Superior temporal gyrus (tissue), 1 donor: ENCODE data around the gene ZBTB20.
A peak's percentile ranks its signal among the peaks of the same experiment; 100 is the strongest.

Experiments used
- DNase-seq: peaks from one replicate; pipeline ENCODE4 v3.0.0-alpha.2; 2016; ENCODE audit errors: extremely low spot score

The ZBTB20 gene

GRCh38 chr3:114449271-114450007, 697.6 kb downstream of the ZBTB20 start:
- peak; percentile 74 for DNase-seq

GRCh38 chr3:114447950-114448479, 699.1 kb downstream of the ZBTB20 start:
- DNase-seq = no peak

GRCh38 chr3:114447545-114447944, 699.5 kb downstream of the ZBTB20 start:
- peak; percentile 75 for DNase-seq

DNA sequence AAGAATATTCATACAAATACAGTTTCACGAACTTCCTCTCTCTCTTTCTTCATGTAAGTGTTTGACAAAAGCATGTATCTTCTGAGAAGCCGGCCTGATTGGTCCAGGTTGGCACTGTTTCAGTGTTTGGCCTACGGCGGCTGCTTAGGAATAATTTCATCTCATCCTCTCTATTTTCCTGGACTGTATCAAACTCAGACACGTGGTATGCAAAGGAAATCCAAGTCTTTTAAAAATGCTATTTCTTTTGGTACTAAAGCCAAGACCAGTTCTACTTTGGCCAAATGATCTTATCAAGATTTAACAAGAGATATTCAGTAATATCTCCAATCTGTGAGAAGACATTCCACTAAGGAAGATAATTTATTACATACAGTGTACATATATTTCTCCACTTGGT, 700.5 kb downstream of the ZBTB20 start:
- DNase-seq = peak; percentile 72

DNA sequence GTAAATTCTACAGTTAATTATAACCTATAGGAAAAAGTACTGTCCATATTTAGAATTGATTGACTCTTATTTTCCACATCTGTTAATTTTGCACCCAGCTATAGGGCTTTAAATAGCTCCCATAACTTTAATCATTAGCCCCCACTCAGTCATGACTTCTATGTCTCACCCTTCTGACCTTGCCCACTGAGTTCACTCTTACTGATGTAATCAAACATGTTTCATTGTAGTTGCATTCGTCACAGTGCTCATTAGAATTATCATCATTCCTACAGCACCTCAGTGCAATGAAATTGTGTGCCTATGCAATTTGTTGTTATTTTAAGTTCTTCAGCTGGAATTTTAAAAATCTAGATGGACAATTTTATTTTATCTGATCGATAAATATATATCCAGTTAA, 701.9 kb downstream of the ZBTB20 start:
- no peak for DNase-seq

DNA sequence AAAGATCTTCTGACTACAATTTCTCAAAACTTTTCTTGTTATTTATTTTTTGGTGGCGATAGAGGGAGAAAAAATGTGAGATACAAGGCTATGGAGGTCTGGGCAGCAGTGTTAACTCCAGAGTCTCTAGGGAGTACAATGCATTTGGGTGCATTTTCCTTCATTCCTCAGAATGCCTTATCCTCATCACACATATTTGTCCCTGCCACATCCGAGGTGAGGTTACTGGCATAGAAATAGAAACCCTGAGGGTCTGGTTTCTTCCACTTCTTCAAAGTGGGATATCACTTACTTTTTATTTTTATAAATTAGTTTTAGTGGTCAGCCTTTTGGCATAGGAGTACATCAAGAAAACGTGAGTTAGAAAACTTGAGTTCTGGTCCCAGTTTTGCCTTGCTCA, 702.9 kb downstream of the ZBTB20 start:
- no peak for DNase-seq

- peak; percentile 34 for DNase-seq
Measured at GRCh38 chr3:114442246-114442645, 704.8 kb downstream of the ZBTB20 start.

DNA sequence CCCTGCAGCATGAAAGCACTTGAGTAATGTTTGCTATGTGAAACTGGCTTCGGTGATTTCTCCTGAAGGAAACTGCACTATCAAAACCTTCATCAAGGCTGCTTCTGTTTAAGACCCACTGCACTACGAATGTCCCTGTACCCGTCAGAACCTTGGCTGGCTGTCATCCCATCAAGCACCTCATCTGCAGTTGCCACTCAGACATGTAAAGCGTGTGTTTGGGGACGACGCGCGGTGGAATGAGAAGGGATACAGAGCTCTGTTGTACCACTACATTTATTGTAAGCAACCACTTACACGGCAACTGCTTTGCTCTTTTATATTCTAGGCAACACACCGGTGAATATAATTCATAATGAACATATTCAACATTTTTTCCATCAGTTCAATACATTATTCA, 705.7 kb downstream of the ZBTB20 start:
- DNase-seq = peak; percentile 64

DNA sequence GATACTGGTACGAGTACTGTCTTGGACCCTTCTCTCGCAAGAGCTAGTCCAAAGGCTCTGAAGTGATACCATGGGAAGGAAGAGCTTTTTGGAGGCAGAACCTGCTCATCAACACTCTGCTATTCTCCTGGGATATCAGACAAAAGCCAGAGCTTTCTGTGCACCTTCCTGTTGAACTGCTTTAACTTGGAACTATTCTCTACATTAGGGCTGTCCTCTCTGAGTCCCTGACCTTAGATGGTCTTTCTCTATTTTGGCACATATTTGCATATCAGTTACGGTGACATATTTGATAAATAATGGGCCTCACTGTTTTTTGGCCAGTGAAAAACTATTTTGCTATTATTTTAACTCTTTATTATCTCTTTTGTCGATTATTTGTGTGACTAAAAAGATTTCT, 706.4 kb downstream of the ZBTB20 start:
- no peak for DNase-seq

DNA sequence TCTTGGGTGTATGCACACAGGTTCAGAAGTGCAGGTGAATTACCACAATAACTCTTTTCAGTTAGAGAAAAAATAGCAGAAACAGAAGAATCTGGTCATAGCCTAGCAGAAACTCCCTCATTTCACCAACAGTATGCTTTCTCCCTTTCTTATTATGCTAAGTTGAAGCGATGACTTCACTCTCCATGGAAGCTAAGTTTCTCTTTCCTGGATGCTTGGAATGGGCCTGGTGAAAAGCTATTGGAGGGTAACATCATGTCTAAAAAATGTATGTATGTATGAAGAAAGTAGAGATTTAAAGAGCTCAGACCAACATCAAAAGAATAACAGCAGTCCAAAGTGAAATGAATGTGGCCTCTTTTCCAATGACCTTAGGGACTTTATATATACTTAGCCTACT, 707.8 kb downstream of the ZBTB20 start:
- no peak for DNase-seq

DNA sequence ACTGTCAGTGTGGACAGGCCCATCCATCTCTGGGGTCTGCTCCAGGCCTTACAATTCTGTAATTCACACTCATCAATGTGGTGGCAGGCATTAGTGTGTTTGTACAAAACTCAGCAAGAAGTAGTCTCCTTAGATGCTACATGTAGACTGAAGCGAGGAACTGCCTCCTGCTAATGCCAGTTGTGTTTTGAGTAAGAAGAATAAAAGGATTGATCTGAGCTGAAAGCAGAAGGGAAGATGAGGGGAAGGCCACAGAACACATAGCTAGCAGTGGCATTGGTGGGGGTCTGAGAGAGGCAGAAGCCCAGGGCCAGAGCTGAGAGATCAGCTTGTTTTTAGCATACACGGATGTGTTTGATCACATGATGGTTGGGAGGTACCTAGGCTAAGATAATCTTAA, 709.2 kb downstream of the ZBTB20 start:
- no peak for DNase-seq

DNA sequence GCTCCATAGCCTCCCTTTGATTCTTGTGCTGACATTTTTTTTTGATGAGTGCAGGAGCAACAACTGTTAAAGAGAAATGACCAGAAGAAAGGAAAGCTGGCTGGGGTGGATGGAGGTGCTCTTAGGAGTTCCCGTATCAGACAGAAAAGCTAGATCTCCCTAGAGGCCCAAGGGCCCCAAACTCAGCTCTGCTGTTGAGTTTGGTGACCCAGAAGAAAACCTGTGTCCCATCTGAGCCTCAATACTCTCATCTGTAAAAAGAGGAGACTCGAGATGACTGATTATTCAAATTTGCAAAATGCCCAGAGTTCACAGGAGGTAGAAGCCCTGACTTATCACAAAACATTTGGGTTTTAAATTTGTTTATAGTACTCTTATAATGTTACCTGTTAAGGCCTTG, 710.9 kb downstream of the ZBTB20 start:
- no peak for DNase-seq

GRCh38 chr3:114435386-114436115, 711.5 kb downstream of the ZBTB20 start:
- no peak for DNase-seq

GRCh38 chr3:114432310-114432709, 714.8 kb downstream of the ZBTB20 start:
- no peak for DNase-seq

DNA sequence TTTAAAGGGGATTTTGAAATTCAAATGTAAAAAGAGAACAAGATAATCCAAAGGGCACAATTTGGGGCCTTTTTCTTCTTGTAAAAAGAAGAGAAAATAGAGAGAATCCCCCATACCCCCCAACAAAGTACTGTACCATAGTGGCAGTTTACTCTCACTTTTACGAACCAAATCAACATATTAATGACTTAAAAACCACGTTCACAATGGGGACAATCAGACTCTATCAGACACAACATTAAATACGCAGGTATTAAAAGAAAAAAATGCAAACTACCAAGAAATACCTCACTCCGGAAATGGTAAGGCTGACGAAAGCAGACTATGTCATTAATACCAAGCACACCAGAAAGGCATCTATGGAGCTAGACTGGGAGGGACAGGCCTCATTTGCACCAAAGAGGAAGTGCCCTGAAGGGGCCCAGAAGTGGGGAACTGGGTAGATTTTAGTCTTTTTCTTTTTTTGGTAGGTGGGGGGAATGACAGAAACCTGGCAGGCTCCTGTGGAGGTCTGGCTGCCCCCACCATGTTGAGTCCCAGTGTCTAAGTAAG, 719.0 kb downstream of the ZBTB20 start:
- DNase-seq = no peak

DNA sequence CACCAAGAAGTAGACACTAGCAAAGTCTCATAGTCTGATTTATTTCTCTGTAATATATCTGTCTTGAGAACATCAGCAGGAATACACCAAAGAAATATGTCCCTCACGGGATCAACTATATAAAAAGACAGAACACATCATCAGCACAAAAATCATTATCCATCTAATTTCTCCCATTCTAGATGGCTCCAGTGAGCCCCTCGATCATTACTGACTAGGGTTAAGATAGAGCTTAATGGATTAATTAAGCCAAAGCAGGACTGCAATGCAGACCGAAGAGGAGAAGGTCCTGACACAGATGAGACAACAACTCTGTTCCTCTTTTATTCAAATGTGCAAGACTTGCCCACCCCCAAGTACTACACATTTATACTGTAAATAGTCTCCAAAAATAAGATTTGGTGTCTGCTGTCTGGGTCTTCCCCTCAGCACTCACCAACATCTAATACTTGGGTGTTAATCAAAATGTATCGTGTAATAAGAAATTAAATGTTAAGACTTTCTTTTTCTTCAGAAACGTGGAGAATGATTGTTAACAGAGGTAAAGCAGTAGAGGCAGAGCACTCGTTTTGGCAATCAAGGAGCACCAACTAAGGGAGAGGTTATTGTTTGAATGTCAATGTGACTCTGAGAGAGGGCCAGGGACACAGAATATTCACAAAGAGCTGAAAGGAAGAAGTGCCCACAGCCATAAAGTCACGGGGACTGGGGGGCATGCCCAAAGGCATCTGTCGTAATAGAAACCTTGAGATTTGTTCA, 719.6 kb downstream of the ZBTB20 start:
- DNase-seq = no peak

GRCh38 chr3:114424337-114424736, 722.8 kb downstream of the ZBTB20 start:
- no peak for DNase-seq

GRCh38 chr3:114421204-114421603, 725.9 kb downstream of the ZBTB20 start:
- peak; percentile 48 for DNase-seq

DNA sequence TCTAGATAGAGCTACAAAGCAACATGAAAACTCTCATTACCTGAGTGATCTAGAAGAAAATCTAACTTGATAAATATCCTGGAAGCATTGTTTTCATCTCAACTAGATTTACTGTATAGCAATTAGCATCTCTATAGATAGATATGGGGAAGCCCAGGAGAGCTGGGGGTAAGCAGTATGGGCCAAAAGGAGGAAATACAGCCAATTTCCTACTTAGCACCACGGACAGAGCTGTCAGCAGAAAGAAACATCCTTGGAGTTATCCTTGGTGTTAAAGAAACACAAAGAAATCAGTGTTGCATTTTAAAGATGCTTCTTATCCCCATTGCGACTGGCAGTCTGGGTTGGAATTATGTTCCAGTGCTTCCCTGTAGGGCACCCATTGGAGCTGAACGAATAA, 727.0 kb downstream of the ZBTB20 start:
- DNase-seq = no peak

DNA sequence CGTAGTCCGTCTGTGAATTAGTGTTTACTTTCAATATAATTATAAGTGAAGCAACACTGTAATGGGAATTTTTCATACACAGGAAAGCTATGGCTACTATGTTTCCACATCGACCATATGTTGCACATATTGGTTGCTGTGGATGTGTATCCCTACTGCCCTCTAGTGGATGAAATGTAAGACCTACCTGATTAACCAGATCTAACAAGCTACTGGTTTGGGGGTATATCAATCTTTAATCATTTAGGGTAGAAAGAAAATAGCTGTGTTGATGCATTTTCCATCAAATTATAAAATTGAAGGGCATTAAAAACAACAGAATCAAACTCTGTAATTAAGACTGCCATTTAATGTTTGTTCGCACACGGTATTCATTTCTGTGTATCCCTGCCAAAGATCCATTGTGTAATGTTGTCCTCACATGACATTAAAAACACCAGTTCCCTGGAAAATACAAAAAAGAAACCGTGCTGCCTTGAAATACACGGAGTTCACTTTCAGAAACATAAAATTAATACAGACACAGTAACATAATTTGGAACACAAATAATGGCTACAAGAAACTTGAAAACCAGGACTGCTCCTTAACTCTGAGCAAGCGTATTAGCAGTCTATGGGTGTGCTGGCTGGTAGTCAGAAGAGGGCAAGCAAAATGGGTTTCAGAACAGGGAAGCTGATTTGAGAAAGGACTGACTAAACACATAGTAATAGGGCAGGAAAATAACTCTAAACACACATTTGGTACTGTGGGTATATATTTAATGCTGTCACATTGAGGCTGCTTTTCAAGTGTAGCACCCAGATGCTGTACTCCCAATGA, 728.2 kb downstream of the ZBTB20 start:
- peak; percentile 95 for DNase-seq

- no peak for DNase-seq
Measured at GRCh38 chr3:114418107-114418506, 729.0 kb downstream of the ZBTB20 start.
